Stomach smooth muscle (tissue), 2 donors: ENCODE measurements around the gene DIS3L2.
"Not testable (repeated sequence)": the region's sequence is repeated elsewhere in the genome, so short reads cannot be mapped to it uniquely, and the experiment has no call there.

Experiments used
- H3K27ac ChIP-seq: one replicate; pipeline ENCODE4 v1.7.0; 2013; ENCODE audit warnings: mild to moderate bottlenecking, low read length, inconsistent platforms
- H3K27me3 ChIP-seq, 2 donors: one replicate each; pipeline ENCODE4 v1.7.0; 2013; ENCODE audit warnings: low read length in 2 of 2; ENCODE audit not compliant: insufficient read depth in 2 of 2, control insufficient read depth in 1 of 2
- H3K36me3 ChIP-seq, 2 donors: one replicate each; pipeline ENCODE4 v1.7.0; 2013; ENCODE audit warnings: low read length in 2 of 2; ENCODE audit not compliant: control insufficient read depth in 2 of 2, insufficient read depth in 2 of 2
- H3K4me1 ChIP-seq: one replicate; pipeline ENCODE4 v1.7.0; 2013; ENCODE audit warnings: low read length; ENCODE audit not compliant: control insufficient read depth, insufficient read depth
- H3K4me3 ChIP-seq, 2 donors: one replicate each; pipeline ENCODE4 v1.7.0; 2013; ENCODE audit warnings: low read length in 2 of 2
- H3K9ac ChIP-seq, 2 donors: one replicate each; pipeline ENCODE4 v1.7.0; 2013; ENCODE audit warnings: low read length in 2 of 2, mild to moderate bottlenecking in 1 of 2
- H3K9me3 ChIP-seq, 2 donors: one replicate each; pipeline ENCODE4 v1.7.0; 2013; ENCODE audit warnings: low read length in 2 of 2; ENCODE audit not compliant: control insufficient read depth in 2 of 2
- donor health status: healthy.
- donor health status: Pancreatic carcinoma.

The DIS3L2 gene

DNA sequence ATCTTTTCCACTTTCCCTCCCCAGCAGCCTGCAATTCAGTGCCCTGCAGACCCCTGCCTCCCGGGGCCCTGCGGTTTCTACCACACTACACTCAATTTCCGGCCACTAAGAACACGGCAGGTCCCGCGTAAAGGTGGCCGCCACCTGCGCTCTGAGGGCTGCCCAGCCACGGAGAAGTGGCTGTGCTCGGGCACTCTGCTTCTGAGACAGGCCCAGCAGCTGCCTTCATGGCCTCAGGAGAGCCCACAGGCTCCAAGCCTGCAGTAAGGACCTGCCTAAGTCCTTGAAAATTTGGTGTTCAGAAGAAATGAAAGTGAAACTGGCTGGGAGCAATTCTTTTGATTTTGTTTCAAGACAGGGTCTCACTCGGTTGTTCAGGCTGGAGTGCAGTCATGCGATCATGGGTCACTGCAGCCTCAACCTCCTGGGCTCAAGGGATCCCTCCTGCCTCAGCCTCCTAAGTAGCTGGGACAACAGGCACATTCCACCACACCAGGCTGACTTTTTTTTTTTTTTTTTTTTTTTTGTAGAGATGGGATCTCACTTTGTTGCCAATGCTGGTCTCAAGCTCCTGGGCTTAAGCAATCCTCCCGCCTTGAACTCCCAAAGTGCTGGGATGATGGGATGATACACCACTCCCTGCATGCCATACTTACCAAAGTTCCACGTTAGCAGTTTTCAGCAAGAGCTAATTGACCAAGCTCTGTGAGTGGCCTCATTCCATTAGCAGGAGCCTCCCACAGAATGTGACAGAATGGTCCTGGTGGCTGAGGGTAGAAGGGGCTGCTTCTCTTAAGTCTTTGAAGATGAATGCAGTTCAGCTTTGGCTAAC is 402.5 kb downstream of the DIS3L2 start:
- H3K9me3 ChIP-seq = peaks cover 0 to 2% of the 10 kb centered on the region in 2 donors
- no peak overlapping the region for H3K4me3 ChIP-seq
- H3K36me3 ChIP-seq = no peaks in the 10 kb centered on the region
- H3K27me3 ChIP-seq = no peaks in the 10 kb centered on the region
- no peaks in the 10 kb centered on the region for H3K4me1 ChIP-seq
- no peak overlapping the region for H3K9ac ChIP-seq
- no peak overlapping the region for H3K27ac ChIP-seq

DNA sequence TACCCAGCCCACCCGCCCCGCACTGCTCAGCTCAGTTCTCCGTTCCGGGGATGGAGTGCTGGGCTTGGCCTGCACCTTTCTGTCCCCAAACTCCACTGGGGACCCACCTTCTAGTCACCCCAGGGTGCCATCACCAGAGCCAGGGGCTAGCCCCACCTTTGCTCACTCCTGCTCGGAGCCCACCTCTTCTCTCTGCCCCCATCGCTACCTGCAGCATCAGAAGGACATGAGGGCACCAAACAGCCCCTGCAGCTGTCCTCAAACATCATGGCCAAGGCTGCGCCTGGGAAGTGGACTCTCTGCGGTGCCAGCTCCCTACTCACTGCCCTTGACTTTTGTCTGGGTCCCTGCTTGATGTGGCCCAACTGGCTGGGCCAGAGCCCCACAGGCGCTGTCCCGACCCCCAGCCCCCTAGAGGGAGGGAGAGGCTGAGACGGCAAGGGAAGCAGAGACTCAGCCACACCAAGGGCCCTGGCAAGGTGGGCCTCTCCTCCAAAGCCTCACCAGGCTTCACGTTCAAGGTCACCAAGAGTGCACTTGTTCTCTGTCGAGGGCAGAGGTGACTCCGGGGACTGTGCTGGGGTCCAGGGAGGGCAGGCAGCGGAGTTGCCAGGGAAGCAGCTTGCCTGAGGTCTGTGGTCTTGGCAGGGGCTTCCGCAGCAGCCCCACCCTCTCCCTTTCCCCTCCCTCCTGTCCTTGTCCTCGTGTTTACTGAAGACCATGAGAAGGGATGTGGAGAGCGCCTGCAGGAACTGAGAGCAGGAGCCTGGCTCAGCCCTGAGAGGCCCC is 403.5 kb downstream of the DIS3L2 start:
- not testable (repeated sequence) for H3K4me1 ChIP-seq, H3K27ac ChIP-seq, H3K27me3 ChIP-seq, H3K9ac ChIP-seq, H3K36me3 ChIP-seq, H3K9me3 ChIP-seq, H3K4me3 ChIP-seq

DNA sequence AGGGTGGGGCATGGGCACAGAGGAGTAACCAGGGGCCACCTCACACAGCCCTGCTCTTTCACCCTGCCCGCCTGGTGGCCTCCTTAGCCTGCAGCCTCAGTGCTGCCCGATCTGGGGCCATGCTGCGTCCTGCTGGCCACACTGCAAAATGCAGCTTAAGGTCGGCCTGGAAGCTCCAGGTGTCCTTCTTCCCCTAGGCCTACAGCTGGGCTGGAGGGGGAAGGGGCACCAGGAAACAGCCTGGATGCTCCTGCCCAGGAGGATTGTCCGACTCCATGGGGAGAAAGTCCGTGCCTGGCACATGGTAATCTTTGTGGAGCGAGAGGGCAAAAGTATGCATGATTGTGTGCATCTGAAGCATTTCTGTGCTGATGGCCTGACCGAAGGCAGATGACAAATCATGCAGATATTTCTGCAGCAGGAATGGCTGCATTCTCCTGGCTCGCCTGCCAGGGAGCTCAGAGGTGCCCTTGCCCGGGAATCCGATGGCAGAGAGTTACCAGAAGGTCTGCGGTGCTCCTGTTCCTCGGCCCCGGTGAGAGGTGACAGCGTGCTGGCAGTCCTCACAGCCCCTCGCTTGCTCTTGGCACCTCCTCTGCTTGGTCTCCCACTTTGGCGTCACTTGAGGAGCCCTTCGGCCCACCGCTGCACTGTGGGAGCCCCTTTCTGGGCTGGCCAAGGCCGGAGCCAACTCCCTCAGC is 404.3 kb downstream of the DIS3L2 start:
- H3K4me3 ChIP-seq = no peak overlapping the region
- no peaks in the 10 kb centered on the region for H3K36me3 ChIP-seq
- no peaks in the 10 kb centered on the region for H3K4me1 ChIP-seq
- no peak overlapping the region for H3K9ac ChIP-seq
- H3K27ac ChIP-seq = no peak overlapping the region
- no peaks in the 10 kb centered on the region for H3K27me3 ChIP-seq
- H3K9me3 ChIP-seq = peaks cover 0 to 2% of the 10 kb centered on the region in 2 donors

DNA sequence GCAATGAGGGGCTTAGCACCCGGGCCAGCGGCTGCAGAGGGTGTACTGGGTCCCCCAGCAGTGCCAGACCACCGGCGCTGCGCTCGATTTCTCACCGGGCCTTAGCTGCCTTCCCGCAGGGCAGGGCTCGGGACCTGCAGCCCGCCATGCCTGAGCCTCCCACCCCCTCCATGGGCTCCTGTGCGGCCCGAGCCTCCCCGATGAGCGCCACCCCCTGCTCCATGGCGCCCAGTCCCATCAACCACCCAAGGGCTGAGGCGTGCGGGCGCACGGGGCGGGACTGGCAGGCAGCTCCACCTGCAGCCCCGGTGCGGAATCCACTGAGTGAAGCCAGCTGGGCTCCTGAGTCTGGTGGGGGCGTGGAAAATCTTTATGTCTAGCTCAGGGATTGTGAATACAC is 404.9 kb downstream of the DIS3L2 start:
- H3K9ac ChIP-seq, H3K27me3 ChIP-seq, H3K27ac ChIP-seq, H3K9me3 ChIP-seq, H3K4me1 ChIP-seq, H3K36me3 ChIP-seq, H3K4me3 ChIP-seq: not testable (repeated sequence)

DNA sequence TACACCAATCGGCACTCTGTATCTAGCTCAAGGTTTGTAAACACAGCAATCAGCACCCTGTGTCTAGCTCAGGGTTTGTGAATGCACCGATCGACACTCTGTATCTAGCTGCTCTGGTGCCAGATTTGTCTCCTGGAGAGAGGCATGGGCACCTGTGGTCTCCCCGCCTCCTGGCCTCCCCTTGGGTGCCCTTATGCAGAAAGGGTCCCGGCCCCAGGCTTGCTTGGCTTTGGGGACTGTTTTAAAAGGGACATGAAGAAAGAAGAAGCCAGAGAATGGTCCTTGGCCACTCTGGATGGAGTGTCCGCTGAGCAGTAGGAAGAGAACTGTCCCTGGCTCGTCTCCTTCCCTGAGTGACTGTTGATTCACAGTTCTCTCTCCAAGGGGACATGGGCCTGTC is 405.5 kb downstream of the DIS3L2 start:
- H3K36me3 ChIP-seq = no peaks in the 10 kb centered on the region
- H3K4me3 ChIP-seq = no peak overlapping the region
- no peak overlapping the region for H3K27ac ChIP-seq
- peaks cover 0 to 1% of the 10 kb centered on the region in 2 donors for H3K9me3 ChIP-seq
- H3K9ac ChIP-seq = no peak overlapping the region
- no peaks in the 10 kb centered on the region for H3K27me3 ChIP-seq
- no peaks in the 10 kb centered on the region for H3K4me1 ChIP-seq

DNA sequence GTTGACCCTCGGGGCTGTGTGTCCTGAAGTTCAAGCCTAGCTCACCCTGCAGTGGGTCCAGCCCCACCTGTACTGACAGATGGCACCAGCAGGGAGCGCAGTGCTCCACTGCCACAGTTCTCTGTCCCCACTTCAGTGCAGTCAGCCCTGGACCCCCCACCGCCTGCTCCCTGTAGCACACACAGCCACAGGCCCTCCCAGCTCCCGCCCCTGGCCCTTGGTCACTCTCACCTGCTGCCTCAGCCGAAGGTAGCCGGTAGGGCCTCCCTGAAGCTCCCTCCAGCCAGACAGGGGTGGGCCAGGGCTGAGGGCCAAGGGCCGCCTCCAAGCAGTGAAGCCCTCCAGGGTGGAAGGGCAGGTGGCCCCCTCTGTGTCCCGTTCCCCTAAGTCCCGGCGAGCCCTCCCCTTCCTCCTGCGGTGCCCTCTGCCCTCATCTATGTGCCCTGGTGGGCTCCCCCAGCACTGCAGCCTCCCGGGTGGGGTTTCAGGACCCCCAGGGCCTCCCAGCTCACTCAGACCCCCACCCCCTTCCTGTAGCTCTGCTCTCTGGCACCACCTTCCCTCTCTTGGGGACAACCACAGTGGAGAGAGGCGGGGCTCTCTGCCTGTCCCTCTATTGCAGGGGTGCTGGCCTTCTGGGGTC is 406.2 kb downstream of the DIS3L2 start:
- Histone ChIP-seq H3K9me3 (no peaks in the 10 kb centered on the region), H3K4me1 (no peaks in the 10 kb centered on the region), H3K36me3 (no peaks in the 10 kb centered on the region), H3K9ac (no peak overlapping the region), H3K27me3 (no peaks in the 10 kb centered on the region), H3K4me3 (no peak overlapping the region), H3K27ac (no peak overlapping the region)

DNA sequence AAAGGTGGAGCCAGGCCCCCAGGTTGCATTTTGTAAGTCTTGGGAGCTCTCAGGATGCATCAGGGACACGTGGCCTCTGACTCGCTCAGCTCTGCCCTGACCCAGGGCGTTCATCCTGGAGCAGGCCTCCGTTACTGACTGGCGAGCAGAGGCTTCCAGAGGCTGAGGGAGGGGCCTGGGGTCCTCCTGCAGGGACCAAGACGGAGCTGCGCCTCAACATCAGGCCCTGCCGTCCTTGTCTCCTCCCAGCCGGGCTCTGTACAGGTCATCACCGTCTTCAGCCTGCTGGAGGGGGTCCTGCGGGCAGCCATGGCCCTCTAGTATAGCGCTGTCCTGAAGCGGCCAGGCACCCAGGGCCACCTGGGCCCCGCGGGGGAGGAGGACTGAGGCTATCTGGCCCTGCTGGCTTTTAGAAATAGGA is 406.8 kb downstream of the DIS3L2 start:
- Histone ChIP-seq H3K27ac (no peak overlapping the region), H3K4me1 (no peaks in the 10 kb centered on the region), H3K27me3 (no peaks in the 10 kb centered on the region), H3K36me3 (no peaks in the 10 kb centered on the region), H3K4me3 (no peak overlapping the region), H3K9ac (no peak overlapping the region), H3K9me3 (no peaks in the 10 kb centered on the region)

DNA sequence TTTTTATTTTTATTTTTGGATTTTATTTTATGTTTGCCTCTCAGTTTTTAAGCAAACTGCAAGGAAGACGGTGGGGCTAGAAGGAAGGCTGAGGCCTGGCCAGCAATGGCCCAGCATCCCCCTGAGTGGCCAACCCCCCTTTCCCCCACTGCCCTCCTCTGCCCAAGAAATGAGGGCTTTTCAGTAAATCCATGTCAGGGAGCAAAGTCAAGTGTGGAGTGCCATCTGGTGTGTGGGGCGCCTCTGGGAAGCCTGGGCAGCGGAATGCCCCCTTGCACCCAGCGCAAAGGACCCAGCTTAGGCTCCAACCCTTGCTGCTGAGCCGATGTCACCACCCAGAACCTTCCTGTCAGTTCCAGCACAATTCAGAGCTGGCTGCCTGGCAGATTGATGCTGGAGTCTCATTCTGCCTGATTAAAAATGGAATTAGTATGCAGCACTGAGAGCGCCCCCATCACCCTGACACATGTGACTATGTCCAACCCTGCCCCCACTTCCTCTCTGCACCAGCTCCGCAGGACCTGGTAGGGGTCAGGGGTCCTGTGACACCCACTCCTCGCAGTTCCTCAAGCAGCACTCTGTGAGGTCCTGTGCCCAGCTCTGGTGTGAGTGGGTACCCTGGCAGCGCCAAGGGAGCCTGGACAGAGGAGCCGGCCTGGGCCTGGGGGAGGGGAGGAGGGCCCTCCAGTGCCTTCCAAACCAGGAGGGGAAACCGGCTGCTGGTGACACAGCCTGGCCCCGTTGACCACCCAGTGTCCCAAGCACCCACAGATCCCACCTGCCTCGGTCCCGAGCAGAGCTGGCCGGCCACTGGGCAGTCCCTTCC is 407.8 kb downstream of the DIS3L2 start:
- H3K36me3 ChIP-seq = no peaks in the 10 kb centered on the region
- no peak overlapping the region for H3K4me3 ChIP-seq
- no peak overlapping the region for H3K27ac ChIP-seq
- no peaks in the 10 kb centered on the region for H3K27me3 ChIP-seq
- no peaks in the 10 kb centered on the region for H3K4me1 ChIP-seq
- H3K9ac ChIP-seq = no peak overlapping the region
- H3K9me3 ChIP-seq = no peaks in the 10 kb centered on the region

DNA sequence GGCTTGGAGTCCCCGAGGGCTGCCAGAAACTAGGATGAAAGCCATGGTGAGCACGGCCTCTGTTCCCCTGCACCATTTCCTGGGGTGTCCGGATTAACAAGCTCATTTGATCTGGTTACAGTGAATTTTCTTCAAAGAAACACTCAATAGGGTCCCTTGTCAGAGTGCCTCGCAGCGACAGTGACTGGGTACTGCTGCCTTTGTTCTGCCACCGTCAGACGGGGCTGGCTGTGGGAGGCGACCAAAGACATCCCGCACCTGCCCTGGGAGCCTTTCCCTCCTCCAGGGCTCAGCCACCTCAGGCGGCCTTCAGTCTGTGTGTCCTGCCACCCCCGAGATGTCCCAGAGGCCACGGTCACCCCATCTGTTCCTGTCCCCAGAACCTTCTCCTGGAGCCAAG is 408.5 kb downstream of the DIS3L2 start:
- H3K4me1 ChIP-seq, H3K4me3 ChIP-seq, H3K27ac ChIP-seq, H3K9me3 ChIP-seq, H3K36me3 ChIP-seq, H3K27me3 ChIP-seq, H3K9ac ChIP-seq: not testable (repeated sequence)
